ENCODE data around the gene SPACA9.

DNA sequence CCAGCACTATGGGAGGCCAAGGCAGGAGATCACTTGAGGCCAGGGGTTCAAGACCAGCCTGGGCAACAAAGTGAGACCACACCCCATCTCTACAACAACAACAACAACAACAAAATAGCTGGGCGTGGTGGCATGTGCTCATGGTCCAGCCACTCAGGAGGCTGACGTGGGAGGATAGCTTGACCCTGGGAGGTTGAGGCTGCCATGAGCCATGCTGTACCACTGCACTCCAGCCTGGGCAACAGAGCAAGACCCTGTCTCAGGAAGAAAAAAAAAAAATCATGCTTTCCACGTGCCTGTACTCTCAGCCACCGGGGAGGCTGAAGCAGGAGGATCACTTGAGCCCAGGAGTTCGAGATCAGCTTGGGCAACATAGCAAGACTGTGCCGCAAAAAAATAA is 36.2 kb downstream of the SPACA9 start:
- TF ChIP-seq, protein P1, sequence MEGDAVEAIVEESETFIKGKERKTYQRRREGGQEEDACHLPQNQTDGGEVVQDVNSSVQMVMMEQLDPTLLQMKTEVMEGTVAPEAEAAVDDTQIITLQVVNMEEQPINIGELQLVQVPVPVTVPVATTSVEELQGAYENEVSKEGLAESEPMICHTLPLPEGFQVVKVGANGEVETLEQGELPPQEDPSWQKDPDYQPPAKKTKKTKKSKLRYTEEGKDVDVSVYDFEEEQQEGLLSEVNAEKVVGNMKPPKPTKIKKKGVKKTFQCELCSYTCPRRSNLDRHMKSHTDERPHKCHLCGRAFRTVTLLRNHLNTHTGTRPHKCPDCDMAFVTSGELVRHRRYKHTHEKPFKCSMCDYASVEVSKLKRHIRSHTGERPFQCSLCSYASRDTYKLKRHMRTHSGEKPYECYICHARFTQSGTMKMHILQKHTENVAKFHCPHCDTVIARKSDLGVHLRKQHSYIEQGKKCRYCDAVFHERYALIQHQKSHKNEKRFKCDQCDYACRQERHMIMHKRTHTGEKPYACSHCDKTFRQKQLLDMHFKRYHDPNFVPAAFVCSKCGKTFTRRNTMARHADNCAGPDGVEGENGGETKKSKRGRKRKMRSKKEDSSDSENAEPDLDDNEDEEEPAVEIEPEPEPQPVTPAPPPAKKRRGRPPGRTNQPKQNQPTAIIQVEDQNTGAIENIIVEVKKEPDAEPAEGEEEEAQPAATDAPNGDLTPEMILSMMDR (IDR thresholded peaks at IDR 0.05 in 8 of 11, conservative IDR thresholded peaks at IDR 0.05 in 3 of 11) = no peak
- TF ChIP-seq POLR2AphosphoS5 (IDR thresholded peaks at IDR 0.05) (no peak), POLR2A (IDR thresholded peaks at IDR 0.05) (no peak)
